Measurements from ENCODE around the gene STEAP1B. TPM values are rescaled to one million over a fixed set of nuclear protein-coding genes. Genes with fewer than 3 reads are reported as not detected.

Gene STEAP1B
- total and polyA plus RNA-seq, 4 donors: 0.06 to 0.28 (median 0.08) TPM; not detected in 1

GRCh38 chr7:22420973-22421635, 78.9 kb downstream of the STEAP1B start:
- Histone ChIP-seq H3K4me1 (ENCODE audit: control insufficient read depth in 4 of 4, insufficient read depth in 4 of 4, low read length in 3 of 4) (no peaks in the 10 kb centered on the region), H3K27ac (ENCODE audit: low read depth in 1 of 2, low read length in 2 of 2) (no peak overlapping the region), H3K9me3 (ENCODE audit: control insufficient read depth in 4 of 4, low read length in 3 of 4) (no peaks in the 10 kb centered on the region), H3K36me3 (ENCODE audit: control insufficient read depth in 4 of 4, insufficient read depth in 3 of 4, low read depth in 1 of 4, low read length in 3 of 4) (no peaks in the 10 kb centered on the region), H3K9ac (ENCODE audit: low read depth in 1 of 2, low read length in 2 of 2) (no peak overlapping the region), H3K4me3 (ENCODE audit: low read depth in 1 of 3, low read length in 3 of 3) (no peak overlapping the region), H3K27me3 (ENCODE audit: control insufficient read depth in 4 of 4, insufficient read depth in 4 of 4, low read length in 3 of 4) (no peaks in the 10 kb centered on the region)
- no peak for DNase-seq (ENCODE audit: low spot score)
- TF ChIP-seq SP1 (IDR thresholded peaks at IDR 0.05) (no peak), JUND (IDR thresholded peaks at IDR 0.05) (no peak), HNF4G (IDR thresholded peaks at IDR 0.05) (no peak), TAF1 (conservative IDR thresholded peaks at IDR 0.05) (no peak), ATF3 (IDR thresholded peaks at IDR 0.05) (no peak)
- 76% methylated on average over 2 of the region's 2 CpGs for WGBS

DNA sequence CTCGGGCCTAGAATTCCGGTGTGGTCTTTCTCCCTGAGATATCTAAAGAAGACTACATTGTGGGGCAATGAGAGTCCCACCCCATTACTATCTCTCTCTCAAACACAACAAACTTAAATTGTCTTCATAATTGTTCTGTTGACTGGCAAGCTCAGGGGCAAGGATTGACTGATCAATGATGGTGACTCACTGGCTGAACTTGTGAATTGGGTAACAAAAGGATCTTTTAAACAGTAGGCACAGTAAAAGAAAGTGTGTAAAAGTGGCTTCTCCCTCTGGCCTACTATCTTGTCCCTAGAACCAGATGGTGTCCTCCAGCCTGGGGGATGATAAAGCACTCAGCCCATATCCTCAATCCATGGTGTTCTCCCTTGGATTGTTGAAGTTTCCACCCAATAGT, 80.0 kb downstream of the STEAP1B start:
- Histone ChIP-seq H3K4me1 (ENCODE audit: control insufficient read depth in 4 of 4, insufficient read depth in 4 of 4, low read length in 3 of 4) (no peaks in the 10 kb centered on the region), H3K9me3 (ENCODE audit: control insufficient read depth in 4 of 4, low read length in 3 of 4) (no peaks in the 10 kb centered on the region), H3K27ac (ENCODE audit: low read depth in 1 of 2, low read length in 2 of 2) (no peak overlapping the region), H3K36me3 (ENCODE audit: control insufficient read depth in 4 of 4, insufficient read depth in 3 of 4, low read depth in 1 of 4, low read length in 3 of 4) (no peaks in the 10 kb centered on the region), H3K27me3 (ENCODE audit: control insufficient read depth in 4 of 4, insufficient read depth in 4 of 4, low read length in 3 of 4) (no peaks in the 10 kb centered on the region), H3K4me3 (ENCODE audit: low read depth in 1 of 3, low read length in 3 of 3) (no peak overlapping the region), H3K9ac (ENCODE audit: low read depth in 1 of 2, low read length in 2 of 2) (no peak overlapping the region)
- 98% methylated on average over 2 of the region's 2 CpGs for WGBS
- DNase-seq (ENCODE audit: low spot score): no peak
- TF ChIP-seq RAD21 (IDR thresholded peaks at IDR 0.05): no peak
- TF ChIP-seq, protein P1, sequence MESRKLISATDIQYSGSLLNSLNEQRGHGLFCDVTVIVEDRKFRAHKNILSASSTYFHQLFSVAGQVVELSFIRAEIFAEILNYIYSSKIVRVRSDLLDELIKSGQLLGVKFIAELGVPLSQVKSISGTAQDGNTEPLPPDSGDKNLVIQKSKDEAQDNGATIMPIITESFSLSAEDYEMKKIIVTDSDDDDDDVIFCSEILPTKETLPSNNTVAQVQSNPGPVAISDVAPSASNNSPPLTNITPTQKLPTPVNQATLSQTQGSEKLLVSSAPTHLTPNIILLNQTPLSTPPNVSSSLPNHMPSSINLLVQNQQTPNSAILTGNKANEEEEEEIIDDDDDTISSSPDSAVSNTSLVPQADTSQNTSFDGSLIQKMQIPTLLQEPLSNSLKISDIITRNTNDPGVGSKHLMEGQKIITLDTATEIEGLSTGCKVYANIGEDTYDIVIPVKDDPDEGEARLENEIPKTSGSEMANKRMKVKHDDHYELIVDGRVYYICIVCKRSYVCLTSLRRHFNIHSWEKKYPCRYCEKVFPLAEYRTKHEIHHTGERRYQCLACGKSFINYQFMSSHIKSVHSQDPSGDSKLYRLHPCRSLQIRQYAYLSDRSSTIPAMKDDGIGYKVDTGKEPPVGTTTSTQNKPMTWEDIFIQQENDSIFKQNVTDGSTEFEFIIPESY (IDR thresholded peaks at IDR 0.05): no peak
- no peak for TF ChIP-seq SP1 (IDR thresholded peaks at IDR 0.05)
- no peak for TF ChIP-seq ATF3 (IDR thresholded peaks at IDR 0.05)
- TF ChIP-seq HNF4G (IDR thresholded peaks at IDR 0.05): no peak
- TF ChIP-seq, protein P2, sequence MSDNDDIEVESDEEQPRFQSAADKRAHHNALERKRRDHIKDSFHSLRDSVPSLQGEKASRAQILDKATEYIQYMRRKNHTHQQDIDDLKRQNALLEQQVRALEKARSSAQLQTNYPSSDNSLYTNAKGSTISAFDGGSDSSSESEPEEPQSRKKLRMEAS (IDR thresholded peaks at IDR 0.05): no peak
- no peak for TF ChIP-seq GABPA (IDR thresholded peaks at IDR 0.05 in 1 of 2, conservative IDR thresholded peaks at IDR 0.05 in 1 of 2)
- TF ChIP-seq FOXA1 (IDR thresholded peaks at IDR 0.05): no peak
- TF ChIP-seq JUND (IDR thresholded peaks at IDR 0.05): no peak
- no peak for TF ChIP-seq RXRA (IDR thresholded peaks at IDR 0.05)
- TF ChIP-seq YY1 (IDR thresholded peaks at IDR 0.05): no peak
- no peak for TF ChIP-seq TAF1 (conservative IDR thresholded peaks at IDR 0.05)
- TF ChIP-seq REST (IDR thresholded peaks at IDR 0.05): no peak
- no peak for TF ChIP-seq NR2F2 (IDR thresholded peaks at IDR 0.05)
- TF ChIP-seq HNF4A (conservative IDR thresholded peaks at IDR 0.05): no peak
- TF ChIP-seq CTCF (IDR thresholded peaks at IDR 0.05; ENCODE audit: low read depth, low read length, missing input control): no peak
- TF ChIP-seq FOXA2 (IDR thresholded peaks at IDR 0.05): no peak
- no peak for TF ChIP-seq EGR1 (IDR thresholded peaks at IDR 0.05; ENCODE audit: low read depth in 2 of 2)

All from liver (tissue), 9 donors.